GM19043 (cell line): ENCODE results near the gene PAIP2.
"Not testable (repeated sequence)": the region's sequence is repeated elsewhere in the genome, so short reads cannot be mapped to it uniquely, and the experiment has no call there.

Source experiments
- ATAC-seq: cut with Tn5 transposase; IDR thresholded peaks from one replicate; pipeline ENCODE4 v1.9.1; 2021; ENCODE audit warnings: low read depth; ENCODE audit not compliant: unreplicated experiment

Gene PAIP2

GRCh38 chr5:139341689-139342422 lies at the start of gene PAIP2:
PAIP2 (plus strand) TSS chr5:139341854; CDS start chr5:139363785, 21,931 bp downstream.
- peak; percentile 89 for ATAC-seq

- ATAC-seq: no peak
Observed at GRCh38 chr5:139293202-139293506, 48.5 kb upstream of the PAIP2 start.

GRCh38 chr5:139293507-139294373 lies 47.9 kb upstream of the PAIP2 start, which contains the start of gene MATR3:
MATR3 (plus strand) TSS chr5:139293740; CDS start chr5:139307416, 13,676 bp downstream.
- ATAC-seq: peak; percentile 69

GRCh38 chr5:139294374-139295165 lies 47.1 kb upstream of the PAIP2 start:
- ATAC-seq: peak; percentile 25

- ATAC-seq: no peak
Observed at GRCh38 chr5:139295346-139296057, 46.2 kb upstream of the PAIP2 start.

GRCh38 chr5:139296198-139296597 lies 45.5 kb upstream of the PAIP2 start:
- ATAC-seq: no peak

GRCh38 chr5:139296862-139297326 lies 44.8 kb upstream of the PAIP2 start:
- no peak for ATAC-seq

- no peak for ATAC-seq
Observed at GRCh38 chr5:139297439-139298133, 44.1 kb upstream of the PAIP2 start.

- no peak for ATAC-seq
Observed at GRCh38 chr5:139298242-139298641, 43.4 kb upstream of the PAIP2 start.

- no peak for ATAC-seq
Observed at GRCh38 chr5:139299486-139299885, 42.2 kb upstream of the PAIP2 start.

GRCh38 chr5:139301808-139302499 lies 39.7 kb upstream of the PAIP2 start:
- ATAC-seq: no peak

- ATAC-seq: no peak
Observed at GRCh38 chr5:139304391-139305324, 37.0 kb upstream of the PAIP2 start.

GRCh38 chr5:139306197-139306596 lies 35.5 kb upstream of the PAIP2 start:
- ATAC-seq: no peak

- no peak for ATAC-seq
Observed at GRCh38 chr5:139306628-139307379, 34.9 kb upstream of the PAIP2 start.

GRCh38 chr5:139308797-139309196 lies 32.9 kb upstream of the PAIP2 start:
- ATAC-seq: no peak

- not testable (repeated sequence) for ATAC-seq
Observed at GRCh38 chr5:139310715-139311186, 30.9 kb upstream of the PAIP2 start.

GRCh38 chr5:139312075-139312474 lies 29.6 kb upstream of the PAIP2 start:
- ATAC-seq: no peak
